PC-3 (cell line): ENCODE data around the gene EFNB3. TPM values are rescaled to one million over a fixed set of nuclear protein-coding genes. Genes with fewer than 3 reads are reported as not detected.
A peak's percentile ranks its signal among the peaks of the same experiment; 100 is the strongest.

ENCODE experiments used
- ATAC-seq: fragments of 200-7000 bp; cut with Tn5 transposase; 2 replicates; pipeline ENCODE4 v1.9.1; 2020; ENCODE audit warnings: mild to moderate bottlenecking, moderate library complexity
- BruUV-seq: library from RNA; stranded (reverse); fragments of 400-500 nt; replicated peaks from 2 replicates; lab custom pipeline; 2021; lab: Mats Ljungman, UMichigan
- CTCF ChIA-PET: fragments of 300-600 bp; sonication (Branson Sonifier 250); formaldehyde crosslinking; loops from one replicate; lab custom pipeline; 2022; ENCODE audit warnings: antibody characterized with exemption; lab: Charles Lee
- POLR2A ChIA-PET: fragments of 300-600 bp; sonication (Branson Sonifier 250); formaldehyde crosslinking; loops from one replicate; lab custom pipeline; 2022; ENCODE audit warnings: antibody characterized with exemption; ENCODE audit not compliant: unreplicated experiment; lab: Charles Lee
- DNase-seq: peaks from one replicate; pipeline ENCODE4 v3.0.0-alpha.2; 2015
- H2AFZ ChIP-seq: fragments of 300-600 bp; sonication (generic); 2 replicates; pipeline ENCODE4 v1.6.0; 2016; ENCODE audit warnings: antibody characterized with exemption, low read length
- H3F3A ChIP-seq: fragments of 300-600 bp; sonication (generic); one replicate; pipeline ENCODE4 v1.6.0; 2017; ENCODE audit warnings: antibody characterized with exemption, low read length, control low read depth, mild to moderate bottlenecking; ENCODE audit not compliant: unreplicated experiment
- H3K27ac ChIP-seq: fragments of 300-600 bp; sonication (generic); 2 replicates; pipeline ENCODE4 v1.5.1; 2016; ENCODE audit warnings: mild to moderate bottlenecking, low read length
- H3K27me3 ChIP-seq: fragments of 300-600 bp; sonication (generic); 2 replicates; pipeline ENCODE4 v1.6.1; 2016; ENCODE audit warnings: low read length, mixed read lengths
- H3K36me3 ChIP-seq: fragments of 300-600 bp; sonication (generic); 2 replicates; pipeline ENCODE4 v1.6.1; 2016; ENCODE audit warnings: low read depth, mixed run types, low read length, mixed read lengths
- H3K4me1 ChIP-seq: fragments of 300-600 bp; sonication (generic); 2 replicates; pipeline ENCODE4 v1.5.1; 2016; ENCODE audit warnings: low read length; ENCODE audit not compliant: insufficient read depth
- H3K4me2 ChIP-seq: fragments of 300-600 bp; sonication (generic); 2 replicates; pipeline ENCODE4 v1.6.0; 2016; ENCODE audit warnings: low read length
- H3K4me3 ChIP-seq: fragments of 300-600 bp; sonication (generic); 2 replicates; pipeline ENCODE4 v1.5.1; 2016; ENCODE audit warnings: mild to moderate bottlenecking, low read length, mixed read lengths
- H3K79me2 ChIP-seq: fragments of 300-600 bp; sonication (generic); 2 replicates; pipeline ENCODE4 v1.6.1; 2017; ENCODE audit warnings: low read length, mixed read lengths
- H3K9ac ChIP-seq: fragments of 300-600 bp; sonication (generic); 2 replicates; pipeline ENCODE4 v1.6.0; 2016; ENCODE audit warnings: mild to moderate bottlenecking, low read length
- H3K9me2 ChIP-seq: fragments of 300-600 bp; sonication (generic); replicated peaks from 2 replicates; pipeline ENCODE4 v1.6.1; 2016; ENCODE audit warnings: mixed run types, low read length, mixed read lengths
- H3K9me3 ChIP-seq: fragments of 300-600 bp; sonication (generic); 2 replicates; pipeline ENCODE4 v1.6.1; 2016; ENCODE audit warnings: low read length, mixed read lengths
- H4K20me1 ChIP-seq: fragments of 300-600 bp; sonication (generic); 2 replicates; pipeline ENCODE4 v1.6.1; 2016; ENCODE audit warnings: low read length, mixed read lengths
- EZH2 ChIP-seq: fragments of 300-600 bp; sonication (generic); IDR thresholded peaks from one replicate; pipeline ENCODE4 v1.6.1; 2017; ENCODE audit warnings: antibody characterized with exemption, mild to moderate bottlenecking, low read length; ENCODE audit not compliant: unreplicated experiment
- EZH2phosphoT487 ChIP-seq: fragments of 300-600 bp; sonication (generic); IDR thresholded peaks from 2 replicates; pipeline ENCODE4 v1.6.1; 2018; ENCODE audit warnings: mild to moderate bottlenecking, antibody characterized with exemption, low read length, borderline replicate concordance
- intact Hi-C: fragments of 100-400 bp; cut with micrococcal nuclease; formaldehyde crosslinking; loops from 2 replicates; pipeline ENCODE4 v1.9.0; 2023
- total RNA-seq: library from RNA; depleted of rRNA; stranded (reverse); fragments of >200 nt; gene quantifications from 2 replicates; pipeline ENCODE4 v1.2.3, GENCODE V29; 2014
- TF ChIP-seq, protein P1 (sequence below): fragments of 300-600 bp; sonication (generic); conservative IDR thresholded peaks from 2 replicates; pipeline ENCODE4 v1.5.1; 2017; ENCODE audit warnings: antibody characterized with exemption, low read depth, mild to moderate bottlenecking, low read length

EFNB3 gene
- total RNA-seq, 1 experiment from 2014 or later: 4.9 TPM

DNA sequence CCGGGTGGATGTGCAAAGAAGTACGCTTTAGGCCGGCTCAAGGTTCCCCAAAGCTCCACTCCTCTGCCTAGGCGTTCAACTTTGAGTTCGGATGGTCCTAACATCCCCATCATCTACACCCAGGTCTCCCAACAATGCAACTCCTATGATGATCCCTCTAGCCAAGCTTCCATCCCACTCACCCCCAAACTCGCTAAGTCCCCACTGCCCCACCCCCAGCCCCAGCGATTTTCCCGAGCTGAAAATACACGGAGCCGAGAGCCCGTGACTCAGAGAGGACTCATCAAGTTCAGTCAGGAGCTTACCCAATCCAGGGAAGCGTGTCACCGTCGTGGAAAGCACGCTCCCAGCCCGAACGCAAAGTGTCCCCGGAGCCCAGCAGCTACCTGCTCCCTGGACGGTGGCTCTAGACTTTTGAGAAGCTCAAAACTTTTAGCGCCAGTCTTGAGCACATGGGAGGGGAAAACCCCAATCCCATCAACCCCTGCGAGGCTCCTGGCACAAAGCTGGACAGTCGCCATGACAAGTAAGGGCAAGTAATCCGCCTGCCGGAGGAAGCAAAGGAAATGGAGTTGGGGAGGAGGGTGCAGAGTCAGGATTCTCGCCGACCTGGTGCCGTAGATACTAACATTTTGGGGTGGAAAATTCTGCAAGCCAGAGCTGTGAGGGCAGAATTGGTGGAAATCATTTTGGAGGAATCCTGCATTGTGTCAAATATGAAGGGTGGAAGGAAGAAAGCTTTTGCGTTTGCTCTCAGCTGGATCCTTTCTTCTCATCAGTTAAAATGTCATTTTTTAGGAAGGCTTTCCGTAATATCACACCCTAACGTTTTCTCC, 17.7 kb upstream of the EFNB3 start, which contains the start of gene TP53:
Gene TP53 (minus strand): TSS at position 419 of the 836 bp plus-strand sequence. CDS start 10,896 bp downstream, outside the sequence.
- POLR2A ChIA-PET: interaction anchor here (0.5 to 0.7 kb wide), 5 partner anchors 47 to 464 kb away, joined by 3 to 14 read pairs (median 4); partner anchors contain the start of gene SAT2
- Histone ChIP-seq H3K4me3 (peak within 1 kb of the TSS; percentile 85), H3K79me2 (peaks cover 65% of the 10 kb centered on the region)

DNA sequence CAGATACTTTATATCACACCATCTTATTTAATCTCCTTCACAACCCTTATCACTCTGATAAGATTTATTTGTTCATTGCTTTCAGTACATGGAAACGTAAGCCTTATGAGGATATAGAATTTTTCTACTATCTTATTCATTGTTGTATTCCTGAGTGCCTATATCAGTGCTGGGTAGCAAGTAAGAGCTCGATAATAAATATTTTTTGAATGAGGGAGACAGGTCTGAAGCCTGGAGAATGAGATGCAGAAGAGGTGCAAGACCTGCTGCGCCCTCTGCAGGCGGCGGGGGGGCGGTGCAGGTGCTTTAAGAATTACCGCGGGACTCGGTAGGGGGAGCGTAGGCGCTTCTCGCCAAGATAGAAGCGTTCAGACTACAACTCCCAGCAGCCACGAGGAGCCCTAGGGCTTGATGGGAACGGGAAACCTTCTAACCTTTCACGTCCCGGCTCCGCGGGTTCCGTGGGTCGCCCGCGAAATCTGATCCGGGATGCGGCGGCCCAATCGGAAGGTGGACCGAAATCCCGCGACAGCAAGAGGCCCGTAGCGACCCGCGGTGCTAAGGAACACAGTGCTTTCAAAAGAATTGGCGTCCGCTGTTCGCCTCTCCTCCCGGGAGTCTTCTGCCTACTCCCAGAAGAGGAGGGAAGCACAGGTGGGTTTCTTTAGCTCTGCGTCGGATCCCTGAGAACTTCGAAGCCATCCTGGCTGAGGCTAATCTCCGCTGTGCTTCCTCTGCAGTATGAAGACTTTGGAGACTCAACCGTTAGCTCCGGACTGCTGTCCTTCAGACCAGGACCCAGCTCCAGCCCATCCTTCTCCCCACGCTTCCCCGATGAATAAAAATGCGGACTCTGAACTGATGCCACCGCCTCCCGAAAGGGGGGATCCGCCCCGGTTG, 16.8 kb upstream of the EFNB3 start, which contains the start of gene WRAP53:
Gene WRAP53 (plus strand): TSS at position 570 of the 900 bp plus-strand sequence. CDS start 172 bp downstream, at position 742.
- Histone ChIP-seq H3K27ac (peak within 1 kb of the TSS; percentile 96), H2AFZ (peak within 1 kb of the TSS; percentile 79), H3K4me3 (peak within 1 kb of the TSS; percentile 85), H4K20me1 (peaks cover 7% of the 10 kb centered on the region; the same call in 1 of the 2 replicates), H3K4me2 (peak within 1 kb of the TSS; percentile 88), H3K79me2 (peaks cover 59% of the 10 kb centered on the region), H3K9ac (peak within 1 kb of the TSS; percentile 88), H3F3A (no peaks in the 10 kb centered on the region), H3K4me1 (peaks cover 16% of the 10 kb centered on the region), H3K36me3 (no peaks in the 10 kb centered on the region; the same call in 1 of the 2 replicates), H3K9me3 (no peaks in the 10 kb centered on the region), H3K27me3 (no peaks in the 10 kb centered on the region), H3K9me2 (no peaks in the 10 kb centered on the region)
- intact Hi-C loops: loop anchor here (5.0 kb wide), 3 partner anchors 56 to 251 kb away; partner anchors contain the start of genes CD68, FGF11, SHBG and TMEM102
- DNase-seq: peak; percentile 97
- ChIA-PET CTCF (interaction anchor here (0.5 to 2.1 kb wide), 11 partner anchors 15 to 885 kb away, joined by 3 to 8 read pairs (median 4); partner anchors contain the start of genes CD68, SAT2 and TMEM256), POLR2A (interaction anchor here (0.6 to 0.7 kb wide), 2 partner anchors 61 to 463 kb away, joined by 3 to 4 read pairs; partner anchors contain the start of gene SAT2)
- BruUV-seq: TSS peak; percentile 14
- TF ChIP-seq EZH2phosphoT487 (no peak), EZH2 (no peak)
- TF ChIP-seq, protein P1, sequence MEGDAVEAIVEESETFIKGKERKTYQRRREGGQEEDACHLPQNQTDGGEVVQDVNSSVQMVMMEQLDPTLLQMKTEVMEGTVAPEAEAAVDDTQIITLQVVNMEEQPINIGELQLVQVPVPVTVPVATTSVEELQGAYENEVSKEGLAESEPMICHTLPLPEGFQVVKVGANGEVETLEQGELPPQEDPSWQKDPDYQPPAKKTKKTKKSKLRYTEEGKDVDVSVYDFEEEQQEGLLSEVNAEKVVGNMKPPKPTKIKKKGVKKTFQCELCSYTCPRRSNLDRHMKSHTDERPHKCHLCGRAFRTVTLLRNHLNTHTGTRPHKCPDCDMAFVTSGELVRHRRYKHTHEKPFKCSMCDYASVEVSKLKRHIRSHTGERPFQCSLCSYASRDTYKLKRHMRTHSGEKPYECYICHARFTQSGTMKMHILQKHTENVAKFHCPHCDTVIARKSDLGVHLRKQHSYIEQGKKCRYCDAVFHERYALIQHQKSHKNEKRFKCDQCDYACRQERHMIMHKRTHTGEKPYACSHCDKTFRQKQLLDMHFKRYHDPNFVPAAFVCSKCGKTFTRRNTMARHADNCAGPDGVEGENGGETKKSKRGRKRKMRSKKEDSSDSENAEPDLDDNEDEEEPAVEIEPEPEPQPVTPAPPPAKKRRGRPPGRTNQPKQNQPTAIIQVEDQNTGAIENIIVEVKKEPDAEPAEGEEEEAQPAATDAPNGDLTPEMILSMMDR: peak; percentile 94
- peak; percentile 87 for ATAC-seq

More for the DNA sequence above, 17.7 kb upstream of the EFNB3 start, which contains the start of gene TP53:
- BruUV-seq: TSS peak; percentile 70
- TF ChIP-seq, protein P1: no peak
- no peak for TF ChIP-seq EZH2
- TF ChIP-seq EZH2phosphoT487: no peak
- Histone ChIP-seq H3K27ac (peak within 1 kb of the TSS; percentile 96), H3F3A (no peaks in the 10 kb centered on the region), H4K20me1 (peaks cover 7% of the 10 kb centered on the region; the same call in 1 of the 2 replicates), H2AFZ (peak within 1 kb of the TSS; percentile 79), H3K4me2 (peak within 1 kb of the TSS; percentile 88), H3K4me1 (peaks cover 16% of the 10 kb centered on the region), H3K9ac (peak within 1 kb of the TSS; percentile 88), H3K36me3 (no peaks in the 10 kb centered on the region; the same call in 1 of the 2 replicates), H3K9me2 (no peaks in the 10 kb centered on the region), H3K27me3 (no peaks in the 10 kb centered on the region), H3K9me3 (no peaks in the 10 kb centered on the region)
- intact Hi-C loops: loop anchor here (5.0 kb wide), 3 partner anchors 55 to 250 kb away; partner anchors contain the start of genes CD68, FGF11, SHBG and TMEM102
- CTCF ChIA-PET: interaction anchor here (0.6 to 2.1 kb wide), 9 partner anchors 14 to 127 kb away, joined by 3 to 8 read pairs (median 4); partner anchors contain the start of genes CD68 and SAT2
- DNase-seq (peak; percentile 82), ATAC-seq (peak; percentile 26)
